Keratinocyte (primary cell): ENCODE results near the gene DNAJB2. TPM values are rescaled to one million over a fixed set of nuclear protein-coding genes. Genes with fewer than 3 reads are reported as not detected.

ENCODE experiments used
- DNase-seq: peaks from one replicate; pipeline ENCODE4 v3.0.0-alpha.2; 2011; ENCODE audit warnings: low read depth, missing footprints, low spot score
- FAIRE-seq: peaks from 2 replicates; lab custom pipeline; 2011; peaks lifted over from hg19 to GRCh38; lab: Jason Lieb, UNC
- H2AFZ ChIP-seq: 2 replicates; pipeline ENCODE4 v1.6.0; 2012; ENCODE audit warnings: low read length, control low read depth, inconsistent platforms; ENCODE audit not compliant: control insufficient read depth
- H3K27ac ChIP-seq: 2 replicates; pipeline ENCODE4 v1.5.1; 2011; ENCODE audit warnings: low read length; ENCODE audit not compliant: control insufficient read depth, insufficient read depth
- H3K27me3 ChIP-seq: 3 replicates; pipeline ENCODE4 v1.6.0; 2011; ENCODE audit warnings: low read length; ENCODE audit not compliant: control insufficient read depth, insufficient read depth; ENCODE audit errors: extremely low read depth
- H3K36me3 ChIP-seq, 2 experiments: 2 replicates in 1 of 2; 3 replicates in 1 of 2; pipeline ENCODE4 v1.5.1; 2011; ENCODE audit warnings: low read length in 2 of 2, mild to moderate bottlenecking in 1 of 2; ENCODE audit not compliant: control insufficient read depth in 2 of 2, insufficient read depth in 2 of 2; ENCODE audit errors: extremely low read depth in 1 of 2
- H3K4me1 ChIP-seq: 3 replicates; pipeline ENCODE4 v1.5.1; 2011; ENCODE audit warnings: low read length; ENCODE audit not compliant: control insufficient read depth, insufficient read depth; ENCODE audit errors: extremely low read depth
- H3K4me2 ChIP-seq: 3 replicates; pipeline ENCODE4 v1.6.0; 2011; ENCODE audit warnings: low read depth, low read length; ENCODE audit not compliant: control insufficient read depth, insufficient read depth; ENCODE audit errors: extremely low read depth
- H3K4me3 ChIP-seq, 3 experiments: fragments of 200-600 bp in 1 of 3; sonication (generic) in 1 of 3; 2 replicates in 2 of 3; 3 replicates in 1 of 3; pipeline ENCODE4 v1.5.1; 2011 to 2016; ENCODE audit warnings: low read length in 3 of 3, mild to moderate bottlenecking in 3 of 3, control low read depth in 2 of 3, inconsistent platforms in 1 of 3, low read depth in 1 of 3, mixed read lengths in 1 of 3, mixed run types in 1 of 3, moderate library complexity in 1 of 3; ENCODE audit not compliant: control insufficient read depth in 2 of 3, insufficient read depth in 2 of 3; ENCODE audit errors: extremely low read depth in 1 of 3
- H3K79me2 ChIP-seq: 2 replicates; pipeline ENCODE4 v1.6.0; 2012; ENCODE audit warnings: low read length; ENCODE audit not compliant: control insufficient read depth, insufficient read depth
- H3K9ac ChIP-seq: 3 replicates; pipeline ENCODE4 v1.6.0; 2011; ENCODE audit warnings: low read length; ENCODE audit not compliant: control insufficient read depth, insufficient read depth; ENCODE audit errors: extremely low read depth
- H3K9me1 ChIP-seq: 3 replicates; pipeline ENCODE4 v1.6.0; 2011; ENCODE audit warnings: low read length; ENCODE audit not compliant: control insufficient read depth, insufficient read depth; ENCODE audit errors: extremely low read depth
- H3K9me3 ChIP-seq: 2 replicates; pipeline ENCODE4 v1.5.1; 2012; ENCODE audit warnings: low read depth, low read length; ENCODE audit not compliant: control insufficient read depth
- H4K20me1 ChIP-seq: 3 replicates; pipeline ENCODE4 v1.6.0; 2011; ENCODE audit warnings: low read length; ENCODE audit not compliant: control insufficient read depth, insufficient read depth; ENCODE audit errors: extremely low read depth
- CTCF ChIP-seq, 3 experiments: IDR thresholded peaks in 1 of 3; conservative IDR thresholded peaks in 1 of 3; optimal IDR thresholded peaks in 1 of 3; 2 replicates in 2 of 3; 3 replicates in 1 of 3; pipeline versions ENCODE3 to v1.5.1; 2011; ENCODE audit warnings: low read length in 3 of 3, mild to moderate bottlenecking in 3 of 3, moderate library complexity in 2 of 3, control low read depth in 1 of 3, inconsistent platforms in 1 of 3; ENCODE audit not compliant: insufficient read depth in 2 of 3; ENCODE audit errors: extremely low read depth in 1 of 3
- EZH2 ChIP-seq: IDR thresholded peaks from one replicate; pipeline ENCODE4 v1.6.1; 2012; ENCODE audit warnings: inconsistent platforms, mild to moderate bottlenecking, low read length, moderate library complexity
- dilution Hi-C: fragments of 300-500 bp; cut with MboI; formaldehyde crosslinking; loops from one replicate; pipeline ENCODE4 v1.7.0; 2020; ENCODE audit warnings: low sequenced_read_pairs; ENCODE audit not compliant: extremely low pct_ligation_motif_present
- polyA plus RNA-seq, 5 experiments: library from polyadenylated mRNA; depleted of rRNA in 3 of 5; stranded (reverse) in 3 of 5; stranded (forward) in 1 of 5; unstranded in 1 of 5; fragments of >200 nt; gene quantifications; 1 replicate in 1 of 5; 2 replicates in 3 of 5; 3 replicates in 1 of 5; pipeline versions ENCODE4 v1.2.1 to v1.2.3, GENCODE V29; 2011 to 2012; ENCODE audit warnings: missing spikeins in 2 of 5, low read depth in 1 of 5, low replicate concordance in 1 of 5

The DNAJB2 gene
- polyA plus RNA-seq, 1 donor (not counting 4 experiments of a cell fraction or from before 2014, with no cell fraction given): 51.7 TPM

DNA sequence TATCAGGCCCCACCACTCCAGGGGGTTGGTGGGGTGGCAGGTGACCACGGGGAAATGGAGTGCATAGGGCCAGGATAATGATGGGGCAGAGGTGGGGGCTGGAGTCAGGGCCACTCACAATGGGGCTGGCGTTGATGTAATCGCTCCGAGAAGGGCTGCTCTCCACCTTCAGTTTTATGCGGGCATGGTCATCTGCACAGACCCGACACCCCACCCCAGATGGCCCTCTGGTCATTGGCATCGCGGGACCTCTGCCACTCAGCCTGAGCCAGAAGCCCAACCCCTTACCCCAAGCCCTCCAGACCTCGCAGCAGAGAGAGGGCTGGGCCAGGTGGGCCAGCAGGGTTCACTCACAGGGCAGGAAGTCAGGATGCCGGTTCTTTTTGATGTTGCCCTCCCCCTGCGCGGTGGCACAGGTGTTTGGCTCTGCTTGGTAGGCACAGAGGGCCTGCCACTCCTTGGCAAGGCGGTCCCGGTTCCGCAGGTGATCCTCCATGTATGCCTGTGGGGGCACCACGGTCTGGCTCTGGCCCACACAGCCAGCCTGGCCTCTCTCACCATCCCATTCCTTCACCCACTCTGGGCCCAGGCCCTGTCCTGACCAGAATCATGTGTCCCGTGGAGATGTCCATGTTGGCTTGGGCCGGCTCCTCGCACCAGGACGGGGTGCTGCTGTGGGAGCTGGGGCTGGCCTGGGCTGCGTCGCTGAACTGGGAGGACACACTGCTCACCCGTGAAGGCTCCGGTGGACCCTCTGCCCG, 17.6 kb downstream of the DNAJB2 start:
- H3K9me1 ChIP-seq: no peaks in the 10 kb centered on the region
- no peak overlapping the region for H2AFZ ChIP-seq
- FAIRE-seq: no peak
- no peak overlapping the region for H3K27ac ChIP-seq
- no peak overlapping the region for H3K4me3 ChIP-seq
- DNase-seq: no peak
- dilution Hi-C loops: no loop called here
- TF ChIP-seq EZH2: no peak
- peaks cover 4% of the 10 kb centered on the region for H3K4me1 ChIP-seq
- no peak overlapping the region for H3K4me2 ChIP-seq
- H3K79me2 ChIP-seq: no peaks in the 10 kb centered on the region
- peaks cover 26% of the 10 kb centered on the region for H3K27me3 ChIP-seq
- H4K20me1 ChIP-seq: no peaks in the 10 kb centered on the region
- H3K9me3 ChIP-seq: no peaks in the 10 kb centered on the region
- no peak overlapping the region for H3K9ac ChIP-seq
- H3K36me3 ChIP-seq: no peaks in the 10 kb centered on the region

DNA sequence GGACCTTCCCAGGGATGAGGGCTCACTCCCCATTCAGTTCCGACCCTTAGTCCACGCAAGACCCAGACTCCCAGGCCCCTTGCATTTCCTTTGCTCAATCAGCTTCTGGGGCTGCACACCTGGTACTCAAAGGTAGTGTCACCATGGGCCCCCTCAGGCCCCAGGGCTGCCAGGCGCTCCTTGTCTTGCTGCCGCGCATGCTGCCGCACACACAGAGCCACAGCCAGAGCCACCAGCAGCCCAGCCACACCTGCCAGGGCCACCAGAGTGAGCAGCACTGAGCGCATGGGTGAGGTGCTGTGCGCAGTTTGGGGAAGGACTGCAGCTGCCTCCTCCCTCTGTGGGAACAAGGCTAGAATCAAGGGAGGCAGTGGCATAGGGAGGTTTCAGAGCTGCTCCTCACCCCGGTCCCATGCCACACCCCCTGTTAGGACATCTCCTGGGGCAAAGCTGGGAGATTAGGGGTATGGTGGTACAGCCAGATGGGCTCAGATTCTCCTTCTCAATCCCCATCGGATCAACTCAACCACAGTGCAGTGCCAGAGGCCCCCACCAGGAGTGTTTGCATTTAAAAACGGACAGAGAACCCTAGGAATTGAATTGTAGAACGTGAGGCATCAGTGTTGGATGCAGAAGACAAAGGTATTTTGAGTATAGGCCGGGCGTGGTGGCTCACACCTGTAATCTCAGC, 18.7 kb downstream of the DNAJB2 start:
- H2AFZ ChIP-seq: no peak overlapping the region
- no peak overlapping the region for H3K4me3 ChIP-seq
- H3K9me3 ChIP-seq: no peaks in the 10 kb centered on the region
- TF ChIP-seq EZH2: no peak
- peak in 2 of 3 experiments; percentile 26 for TF ChIP-seq CTCF (optimal IDR thresholded peaks at IDR 0.05 in 1 of 3, IDR thresholded peaks at IDR 0.05 in 1 of 3, conservative IDR thresholded peaks at IDR 0.05 in 1 of 3; ENCODE audit: extremely low read depth in 1 of 3, insufficient read depth in 2 of 3, low read length in 3 of 3)
- dilution Hi-C loops: no loop called here
- H3K36me3 ChIP-seq: no peaks in the 10 kb centered on the region
- no peak overlapping the region for H3K4me2 ChIP-seq
- no peak for FAIRE-seq
- H3K9ac ChIP-seq: no peak overlapping the region
- no peak for DNase-seq
- H3K79me2 ChIP-seq: no peaks in the 10 kb centered on the region
- no peaks in the 10 kb centered on the region for H3K9me1 ChIP-seq
- H3K27ac ChIP-seq: no peak overlapping the region
- no peaks in the 10 kb centered on the region for H4K20me1 ChIP-seq
- H3K27me3 ChIP-seq: peaks cover 37% of the 10 kb centered on the region
- H3K4me1 ChIP-seq: peaks cover 4% of the 10 kb centered on the region
